Duodenal mucosa (tissue), 2 donors: ENCODE results near the gene FAM50B.
"Not testable (repeated sequence)": the region's sequence is repeated elsewhere in the genome, so short reads cannot be mapped to it uniquely, and the experiment has no call there.

Source experiments
- H3K27ac ChIP-seq: one replicate; pipeline ENCODE4 v1.7.0; 2013; ENCODE audit warnings: low read depth, low read length
- H3K27me3 ChIP-seq, 2 donors: one replicate each; pipeline ENCODE4 v1.7.0; 2013; ENCODE audit warnings: low read length in 2 of 2, control low read depth in 1 of 2; ENCODE audit not compliant: insufficient read depth in 2 of 2, control insufficient read depth in 1 of 2
- H3K36me3 ChIP-seq, 2 donors: one replicate each; pipeline ENCODE4 v1.7.0; 2013; ENCODE audit warnings: low read length in 2 of 2, control low read depth in 1 of 2; ENCODE audit not compliant: insufficient read depth in 2 of 2, control insufficient read depth in 1 of 2
- H3K4me1 ChIP-seq, 2 donors: one replicate each; pipeline ENCODE4 v1.7.0; 2013; ENCODE audit warnings: low read length in 2 of 2, control low read depth in 1 of 2; ENCODE audit not compliant: insufficient read depth in 2 of 2, control insufficient read depth in 1 of 2
- H3K4me3 ChIP-seq, 2 donors: one replicate each; pipeline ENCODE4 v1.7.0; 2013; ENCODE audit warnings: low read length in 2 of 2, low read depth in 1 of 2
- H3K9ac ChIP-seq, 2 donors: one replicate each; pipeline ENCODE4 v1.7.0; 2013; ENCODE audit warnings: low read length in 2 of 2, low read depth in 1 of 2
- H3K9me3 ChIP-seq, 2 donors: one replicate each; pipeline ENCODE4 v1.7.0; 2013; ENCODE audit warnings: low read length in 2 of 2, control low read depth in 1 of 2; ENCODE audit not compliant: control insufficient read depth in 1 of 2

FAM50B gene

GRCh38 chr6:3861424-3861823 is 12.3 kb downstream of the FAM50B start:
- H3K27ac ChIP-seq: no peak overlapping the region
- H3K9ac ChIP-seq: no peak overlapping the region
- no peaks in the 10 kb centered on the region for H3K9me3 ChIP-seq
- H3K27me3 ChIP-seq: no peaks in the 10 kb centered on the region
- H3K4me1 ChIP-seq: no peaks in the 10 kb centered on the region
- no peaks in the 10 kb centered on the region for H3K36me3 ChIP-seq
- H3K4me3 ChIP-seq: no peak overlapping the region

GRCh38 chr6:3862038-3862437 is 12.9 kb downstream of the FAM50B start:
- H3K9ac ChIP-seq: no peak overlapping the region
- H3K27ac ChIP-seq: no peak overlapping the region
- H3K4me3 ChIP-seq: no peak overlapping the region
- no peaks in the 10 kb centered on the region for H3K4me1 ChIP-seq
- H3K27me3 ChIP-seq: no peaks in the 10 kb centered on the region
- no peaks in the 10 kb centered on the region for H3K9me3 ChIP-seq
- H3K36me3 ChIP-seq: no peaks in the 10 kb centered on the region

- H3K4me1 ChIP-seq, H3K36me3 ChIP-seq, H3K27ac ChIP-seq, H3K27me3 ChIP-seq, H3K4me3 ChIP-seq, H3K9ac ChIP-seq, H3K9me3 ChIP-seq: not testable (repeated sequence)
Measured at GRCh38 chr6:3863322-3863721, 14.1 kb downstream of the FAM50B start.

- Histone ChIP-seq H3K9me3 (no peaks in the 10 kb centered on the region), H3K27ac (no peak overlapping the region), H3K4me1 (peaks cover 10 to 17% of the 10 kb centered on the region in 2 donors), H3K4me3 (no peak overlapping the region), H3K27me3 (no peaks in the 10 kb centered on the region), H3K9ac (no peak overlapping the region), H3K36me3 (no peaks in the 10 kb centered on the region)
Measured at GRCh38 chr6:3865463-3865862, 16.3 kb downstream of the FAM50B start.

GRCh38 chr6:3867641-3868502 is 18.7 kb downstream of the FAM50B start:
- Histone ChIP-seq H3K27ac (no peak overlapping the region), H3K36me3 (no peaks in the 10 kb centered on the region), H3K4me3 (no peak overlapping the region), H3K9me3 (no peaks in the 10 kb centered on the region), H3K4me1 (peaks cover 32 to 35% of the 10 kb centered on the region in 2 donors), H3K9ac (no peak overlapping the region), H3K27me3 (no peaks in the 10 kb centered on the region)

GRCh38 chr6:3868544-3868943 is 19.4 kb downstream of the FAM50B start:
- Histone ChIP-seq H3K36me3 (no peaks in the 10 kb centered on the region), H3K4me1 (peaks cover 36 to 41% of the 10 kb centered on the region in 2 donors), H3K4me3 (no peak overlapping the region), H3K27ac (no peak overlapping the region), H3K9ac (no peak overlapping the region), H3K27me3 (no peaks in the 10 kb centered on the region), H3K9me3 (no peaks in the 10 kb centered on the region)

- Histone ChIP-seq H3K4me3 (peak overlapping the region; percentile 5 to 31), H3K9me3 (no peaks in the 10 kb centered on the region), H3K27ac (peak overlapping the region; percentile 17), H3K27me3 (no peaks in the 10 kb centered on the region), H3K36me3 (no peaks in the 10 kb centered on the region), H3K9ac (peak overlapping the region; percentile 2 to 24), H3K4me1 (peaks cover 36 to 46% of the 10 kb centered on the region in 2 donors)
Measured at GRCh38 chr6:3869284-3869631, 20.1 kb downstream of the FAM50B start.

GRCh38 chr6:3869632-3870527 is 20.7 kb downstream of the FAM50B start:
- Histone ChIP-seq H3K36me3 (no peaks in the 10 kb centered on the region), H3K9me3 (no peaks in the 10 kb centered on the region), H3K9ac (peak overlapping the region; percentile 2 to 24), H3K27me3 (no peaks in the 10 kb centered on the region), H3K27ac (peak overlapping the region; percentile 30), H3K4me3 (peak overlapping the region; percentile 24 to 31), H3K4me1 (peaks cover 36 to 46% of the 10 kb centered on the region in 2 donors)

- H3K9ac ChIP-seq: no peak overlapping the region
- H3K9me3 ChIP-seq: no peaks in the 10 kb centered on the region
- no peaks in the 10 kb centered on the region for H3K27me3 ChIP-seq
- H3K27ac ChIP-seq: peak overlapping the region; percentile 30
- peaks cover 36 to 46% of the 10 kb centered on the region in 2 donors for H3K4me1 ChIP-seq
- peak overlapping the region; percentile 12 to 24 for H3K4me3 ChIP-seq
- no peaks in the 10 kb centered on the region for H3K36me3 ChIP-seq
Measured at GRCh38 chr6:3870528-3870925, 21.4 kb downstream of the FAM50B start.

- no peaks in the 10 kb centered on the region for H3K9me3 ChIP-seq
- H3K4me3 ChIP-seq: no peak overlapping the region
- no peaks in the 10 kb centered on the region for H3K36me3 ChIP-seq
- H3K27ac ChIP-seq: no peak overlapping the region
- H3K4me1 ChIP-seq: peaks cover 36 to 46% of the 10 kb centered on the region in 2 donors
- no peak overlapping the region for H3K9ac ChIP-seq
- H3K27me3 ChIP-seq: no peaks in the 10 kb centered on the region
Measured at GRCh38 chr6:3871515-3871914, 22.3 kb downstream of the FAM50B start.
